PC-9 (cell line): Measurements from ENCODE around the gene HRH4.

ENCODE experiments used
- CTCF ChIP-seq: fragments of 200-600 bp; sonication (generic); conservative IDR thresholded peaks from 2 replicates; pipeline ENCODE4 v1.6.1; 2017; ENCODE audit warnings: mixed run types, antibody characterized with exemption, mild to moderate bottlenecking, moderate library complexity
- EZH2 ChIP-seq: fragments of 200-600 bp; sonication (generic); IDR thresholded peaks from 2 replicates; pipeline ENCODE4 v1.8.0; 2017; ENCODE audit warnings: antibody characterized with exemption, low read depth

DNA sequence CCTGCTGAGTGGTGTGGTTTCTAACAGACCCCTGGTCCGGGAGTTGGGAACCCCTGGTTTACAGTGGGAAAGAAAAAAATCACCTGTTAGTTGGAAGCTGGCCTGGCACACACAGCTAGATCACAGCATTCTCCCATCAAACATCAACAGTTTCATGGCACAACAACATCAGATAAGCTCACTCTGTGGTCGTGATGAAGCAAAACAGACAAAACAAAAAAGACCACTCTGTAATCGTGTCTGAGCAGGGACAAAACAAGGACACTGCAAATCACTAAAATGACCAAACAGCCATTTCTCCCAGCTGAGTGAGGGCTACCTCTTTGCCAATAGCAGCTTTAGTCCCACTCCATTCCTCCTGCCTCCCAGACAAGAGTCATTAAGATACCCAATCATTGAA is 43.0 kb upstream of the HRH4 start:
- TF ChIP-seq EZH2 (no peak), CTCF (no peak)
